Fibroblast of skin of right quadriceps (primary cell): ENCODE measurements around the gene SASH1.
"Not testable (repeated sequence)": the region's sequence is repeated elsewhere in the genome, so short reads cannot be mapped to it uniquely, and the experiment has no call there.

Experiments
- DNase-seq: peaks from one replicate; pipeline ENCODE4 v3.0.0-alpha.2; 2013

SASH1 gene

DNA sequence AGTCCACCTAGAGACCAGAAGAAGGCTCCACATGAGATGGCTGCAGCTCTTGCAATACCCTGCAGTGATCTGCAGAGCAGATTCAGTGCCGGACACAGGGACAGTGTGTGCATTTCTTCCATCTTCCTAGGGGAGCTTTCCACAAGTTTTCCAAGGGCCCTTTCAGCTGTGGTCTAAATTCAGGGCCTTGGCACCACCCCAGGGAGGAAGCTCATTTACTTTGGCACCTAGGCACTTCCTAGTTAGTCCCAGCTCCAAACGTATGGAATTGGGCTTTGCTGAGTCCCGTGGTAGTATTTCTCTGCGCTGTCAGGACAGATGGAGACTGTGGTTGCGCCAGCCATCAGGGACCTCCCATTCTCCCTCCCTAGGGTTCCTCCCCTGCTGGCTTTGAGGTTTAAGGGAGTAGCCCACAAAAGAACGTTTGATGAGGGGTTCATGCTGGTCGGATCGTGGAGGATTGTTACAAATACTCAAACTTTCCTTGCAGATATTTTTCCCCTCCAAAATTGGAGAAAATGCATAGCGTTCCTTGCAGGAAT is 221.9 kb downstream of the SASH1 start:
- no peak for DNase-seq

DNA sequence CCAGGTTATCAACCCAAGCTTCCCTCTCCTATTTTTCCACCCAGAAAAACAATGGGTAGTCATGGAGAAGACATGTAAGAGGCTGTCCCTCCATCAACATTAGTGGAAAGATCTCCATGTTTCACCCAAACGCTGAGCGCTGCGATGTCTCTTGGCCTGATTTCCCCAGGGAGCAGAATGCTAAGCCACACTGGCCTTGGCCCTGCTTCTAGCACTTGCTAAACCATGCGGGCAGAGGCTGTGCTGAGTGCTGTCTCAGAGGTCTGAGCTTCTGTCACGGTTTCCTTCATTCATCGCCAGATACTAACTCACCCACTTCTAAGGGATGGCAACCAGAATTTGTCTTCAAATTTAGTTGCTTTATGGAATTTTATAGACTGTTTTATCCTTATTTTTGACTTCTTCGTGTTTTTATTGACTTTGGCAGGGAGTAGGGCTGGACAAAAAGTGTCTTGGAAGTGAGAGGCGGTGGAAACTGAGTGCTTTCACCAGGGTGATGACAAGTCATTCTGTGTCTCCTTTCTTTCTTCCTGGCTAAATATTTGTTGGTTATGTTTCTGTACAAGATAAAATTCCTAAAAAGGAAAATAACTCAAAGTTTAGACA is 222.8 kb downstream of the SASH1 start:
- DNase-seq = no peak

DNA sequence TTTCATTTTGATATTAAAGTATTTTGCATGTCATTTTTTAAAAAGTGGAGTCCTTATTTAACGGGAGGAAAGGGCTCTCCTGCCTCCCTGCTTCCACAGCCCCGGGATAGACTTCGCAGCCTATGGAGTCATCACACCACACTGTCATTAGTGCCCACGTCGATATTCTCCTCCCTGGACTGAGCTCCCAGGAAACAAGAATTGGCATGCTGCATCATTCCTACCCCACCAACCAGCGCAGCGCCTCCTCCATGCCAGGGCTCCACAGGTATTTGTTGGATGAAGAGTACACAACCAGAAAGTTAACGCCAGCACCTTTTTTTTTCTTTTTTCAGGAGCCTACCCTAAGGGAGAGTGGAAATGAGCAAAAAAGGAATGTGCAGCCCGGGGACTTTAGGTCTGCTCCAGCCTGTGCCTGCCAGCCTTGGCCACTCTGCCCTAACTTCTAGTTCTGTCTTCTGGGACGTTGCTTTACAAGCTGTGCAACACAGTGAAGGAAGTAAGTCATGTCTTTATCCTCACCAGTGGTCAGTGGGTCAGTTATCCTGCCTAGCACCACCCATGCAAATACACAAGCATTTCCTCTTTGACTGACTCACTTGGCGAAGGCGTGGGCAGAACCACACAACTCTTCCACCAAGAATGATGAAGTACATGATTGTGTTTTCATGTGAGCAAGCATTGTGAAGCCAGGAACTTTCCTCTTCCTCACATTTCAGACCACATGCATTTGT is 223.5 kb downstream of the SASH1 start:
- peak; percentile 68 for DNase-seq

DNA sequence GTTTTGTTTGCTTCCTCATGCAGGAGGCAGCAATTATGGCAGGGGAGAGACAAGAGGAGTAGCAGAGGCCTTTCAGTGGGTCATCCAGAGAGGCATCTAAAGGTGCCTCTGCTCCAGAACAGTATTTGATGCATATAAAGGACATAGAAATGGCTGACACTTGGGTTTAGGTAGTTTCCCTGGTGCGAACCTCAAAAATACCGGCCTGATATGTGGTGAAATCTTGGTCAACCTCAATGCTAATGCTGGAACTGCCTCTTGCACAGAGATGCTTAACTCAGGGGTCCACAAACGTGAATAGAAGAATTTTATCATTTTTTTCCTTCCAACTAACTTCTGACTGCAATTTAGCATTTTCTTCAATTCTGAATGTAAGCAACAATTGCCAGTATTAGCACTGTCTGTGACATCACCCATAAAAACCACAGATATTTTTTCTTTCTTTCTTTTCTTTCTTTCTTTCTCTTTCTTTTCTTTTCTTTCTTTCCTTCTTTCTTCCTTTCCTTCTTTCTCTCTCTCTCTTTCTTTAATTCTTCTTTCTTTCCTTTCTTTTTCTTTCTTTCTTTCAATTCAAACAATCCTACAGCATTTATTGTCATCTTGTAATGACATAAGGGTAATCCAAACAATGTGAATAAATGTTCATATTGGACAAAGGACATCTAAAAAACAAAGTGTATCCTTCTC is 224.2 kb downstream of the SASH1 start:
- DNase-seq = no peak

DNA sequence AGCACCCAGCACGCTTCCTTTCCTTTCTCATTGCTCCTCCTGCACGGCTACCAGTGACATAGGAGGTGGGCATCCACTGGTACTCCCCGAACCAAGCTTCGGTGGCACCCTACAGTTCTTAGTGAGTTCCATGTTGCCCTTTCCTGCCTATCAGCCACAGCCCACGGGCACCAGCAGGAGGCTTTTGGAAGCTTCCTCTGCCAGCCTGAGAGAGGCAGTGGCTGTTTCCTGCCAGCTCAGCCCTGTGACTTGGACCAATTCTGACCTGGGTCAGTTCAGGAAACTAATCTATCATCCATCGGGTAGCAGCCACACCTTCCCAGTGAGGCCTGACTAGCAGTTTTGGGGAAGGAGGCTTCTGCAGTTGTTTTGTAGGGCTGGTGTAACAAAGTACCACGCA is 227.8 kb downstream of the SASH1 start:
- DNase-seq = no peak

DNA sequence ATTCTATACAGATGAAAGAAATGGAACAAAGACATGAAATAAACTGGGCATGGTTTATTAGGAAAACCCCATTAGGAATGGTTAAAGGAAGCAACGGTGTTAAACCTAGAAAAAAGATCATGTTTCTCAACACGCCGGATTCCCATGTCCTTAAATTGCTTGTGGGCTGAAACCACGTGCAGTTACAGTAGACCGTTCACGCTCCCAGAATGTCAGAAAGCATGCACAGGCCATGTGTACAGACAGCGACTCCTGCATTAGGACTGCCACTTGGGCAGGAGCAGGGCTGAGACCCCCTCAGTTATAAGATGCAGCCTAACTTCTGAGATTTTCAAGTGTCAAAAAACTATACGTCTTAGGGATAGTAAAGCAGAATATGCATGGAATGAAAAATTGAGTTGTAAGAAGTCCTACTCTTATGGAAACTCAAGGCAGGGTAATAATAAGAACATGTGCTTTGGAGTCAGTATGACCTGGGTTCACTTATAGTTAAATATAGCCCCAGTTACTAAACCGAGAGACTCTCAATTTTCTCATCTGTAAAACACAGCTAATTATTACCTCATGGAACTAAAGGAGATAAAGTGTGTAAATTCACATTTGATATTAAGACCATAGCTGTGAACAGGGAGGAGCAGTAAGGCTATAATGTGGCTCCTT is 230.2 kb downstream of the SASH1 start:
- no peak for DNase-seq

DNA sequence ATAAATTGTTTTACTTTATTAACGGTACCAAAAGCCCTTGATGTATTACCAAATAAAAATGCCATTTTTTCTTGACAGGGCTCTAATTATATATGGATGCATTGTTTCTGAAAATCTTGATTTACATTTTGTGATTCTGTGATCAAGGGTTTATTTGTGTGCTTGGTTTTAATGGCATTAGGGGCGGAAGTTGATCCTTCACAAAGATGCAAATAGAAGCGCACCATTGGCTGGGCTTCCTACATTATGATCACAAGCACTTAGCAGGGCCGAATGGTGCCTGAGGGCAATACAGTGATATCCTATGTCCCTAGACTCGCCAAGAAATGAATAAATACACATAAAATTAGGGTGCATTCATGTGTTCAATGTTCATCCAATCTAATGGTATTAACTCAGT is 231.3 kb downstream of the SASH1 start:
- DNase-seq = no peak

DNA sequence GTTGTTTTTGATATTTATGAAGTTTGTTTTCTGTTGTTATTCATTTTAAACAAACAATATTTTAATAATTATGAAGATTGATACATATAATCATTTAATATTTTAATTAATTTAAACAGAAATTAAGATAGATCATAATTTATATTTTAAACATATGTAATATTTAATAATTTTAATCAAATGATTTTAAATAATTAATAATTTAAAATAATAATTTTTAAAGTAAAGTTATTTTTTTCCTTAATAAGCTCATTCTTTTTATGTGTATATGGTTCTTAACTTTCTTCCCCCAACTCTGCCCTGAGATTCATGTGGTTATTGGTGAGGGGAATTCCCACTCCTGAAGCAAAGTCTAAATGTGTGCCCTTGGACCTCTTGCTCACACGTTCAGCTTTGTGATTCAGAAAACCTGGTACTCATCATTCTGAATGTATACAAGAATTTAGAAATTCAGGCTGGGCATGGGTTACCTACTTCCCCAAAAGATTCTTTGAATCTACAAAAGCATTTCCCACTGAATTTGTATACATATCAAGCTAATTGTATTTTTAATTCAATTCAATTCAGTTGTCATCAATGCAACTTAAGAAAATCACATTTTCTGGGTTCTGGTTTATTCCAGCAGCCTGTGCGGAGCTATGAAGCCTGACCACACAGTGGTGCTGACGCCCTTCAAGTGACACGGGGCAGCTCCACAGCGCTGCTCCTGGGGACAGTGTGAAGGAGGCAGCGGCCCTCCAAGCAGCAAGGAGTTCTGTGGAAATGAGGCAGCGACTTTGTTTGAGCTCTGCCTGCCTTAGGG is 235.2 kb downstream of the SASH1 start:
- DNase-seq = peak; percentile 77

DNA sequence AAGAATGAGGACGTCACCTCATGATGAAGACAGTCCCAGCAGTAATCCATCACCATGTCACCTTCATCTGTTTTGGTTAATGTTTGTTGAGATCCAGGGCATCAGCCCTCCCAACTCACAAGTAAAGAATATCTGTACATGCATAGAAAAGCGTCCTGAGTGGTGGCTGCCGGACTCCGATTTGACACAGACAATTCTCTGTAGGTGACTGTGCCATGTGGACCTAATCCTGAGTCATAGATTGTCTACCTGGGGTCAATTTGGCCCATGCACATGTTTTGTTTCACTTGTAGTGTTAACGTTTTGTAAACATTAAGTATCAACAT is 235.8 kb downstream of the SASH1 start:
- no peak for DNase-seq

DNA sequence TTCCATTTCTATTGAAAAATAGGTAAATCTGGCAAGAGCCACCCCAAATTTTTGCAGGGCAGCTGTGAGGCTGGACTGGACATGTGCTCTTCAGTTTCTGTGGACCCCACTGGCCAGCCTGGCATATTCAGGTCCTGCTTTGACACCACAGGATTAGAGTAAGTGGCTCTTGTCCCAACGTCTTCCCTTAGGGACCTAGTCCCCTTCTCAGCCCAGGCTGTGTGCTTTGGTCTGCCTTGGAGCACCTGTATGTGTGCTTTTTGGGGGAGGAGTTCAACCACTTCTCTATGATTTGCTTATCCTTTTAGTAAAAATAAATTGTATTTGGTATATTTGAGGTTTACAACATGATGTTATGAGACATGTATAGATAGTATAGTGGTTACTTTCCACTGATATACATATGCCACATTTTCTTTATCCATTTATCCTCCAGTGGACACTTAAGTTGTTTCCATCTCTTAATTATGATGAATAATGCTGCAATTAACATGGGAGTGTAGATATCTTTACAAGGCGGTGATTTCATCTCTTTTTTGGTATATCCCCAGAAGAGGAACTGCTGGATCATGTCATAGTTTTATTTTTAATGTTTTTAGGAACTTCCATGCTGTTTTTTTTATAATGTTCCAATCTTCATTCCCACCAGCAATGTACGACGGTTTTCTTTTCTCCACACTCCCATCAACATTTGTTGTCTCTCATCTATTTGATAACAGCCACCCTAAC is 236.4 kb downstream of the SASH1 start:
- no peak for DNase-seq

DNA sequence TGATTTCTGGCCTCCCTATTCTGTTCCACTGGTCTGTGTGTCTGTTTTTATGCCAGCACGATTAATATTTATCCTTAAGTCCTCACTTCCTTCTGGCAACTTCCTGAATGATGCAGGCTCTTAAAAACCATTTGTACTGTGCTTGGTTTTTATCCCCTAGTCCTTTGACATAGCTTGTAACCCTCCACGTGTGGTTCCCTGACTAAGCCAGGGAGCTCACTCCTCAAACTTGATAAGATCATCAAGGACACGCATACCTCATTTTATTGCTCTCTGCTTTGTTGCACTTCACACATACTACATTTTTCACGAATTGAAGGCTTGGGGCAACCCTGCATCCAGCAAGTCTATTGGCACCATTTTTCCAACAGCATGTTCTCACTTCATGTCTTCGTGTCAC is 237.8 kb downstream of the SASH1 start:
- DNase-seq = no peak

DNA sequence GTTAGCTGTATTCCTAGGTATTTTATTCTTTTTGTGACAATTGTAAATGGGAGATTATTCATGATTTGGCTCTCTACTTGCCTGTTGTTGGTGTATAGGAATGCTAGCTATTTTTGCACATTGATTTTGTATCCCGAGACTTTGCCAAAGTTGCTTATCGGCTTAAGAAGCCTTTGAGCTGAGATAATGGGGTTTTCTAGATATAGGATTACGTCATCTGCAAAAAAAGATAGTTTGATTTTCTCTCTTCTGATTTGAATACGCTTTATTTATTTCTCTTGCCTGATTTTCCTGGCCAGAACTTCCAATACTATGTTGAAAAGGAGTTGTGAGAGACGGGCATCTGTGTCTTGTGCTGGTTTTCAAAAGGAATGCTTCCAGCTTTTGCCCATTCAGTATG is 241.0 kb downstream of the SASH1 start:
- DNase-seq = no peak

DNA sequence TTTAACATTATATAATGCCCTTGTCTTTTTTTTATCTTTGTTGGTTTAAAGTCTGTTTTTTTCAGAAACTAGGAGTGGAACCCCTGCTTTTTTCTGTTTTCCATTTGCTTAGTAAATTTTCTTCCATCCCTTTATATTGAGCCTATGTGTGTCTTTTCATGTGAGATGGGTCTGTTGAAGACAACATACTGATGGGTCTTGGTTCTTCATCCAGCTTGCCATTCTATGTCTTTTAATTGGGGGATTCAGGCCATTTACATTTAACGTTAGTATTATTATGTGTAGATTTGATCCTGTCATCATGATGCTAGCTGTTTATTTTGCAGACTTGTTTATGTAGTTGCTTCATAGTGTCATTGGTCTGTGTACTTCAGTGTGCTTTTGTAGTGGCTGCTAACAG is 243.0 kb downstream of the SASH1 start:
- DNase-seq = not testable (repeated sequence)

DNA sequence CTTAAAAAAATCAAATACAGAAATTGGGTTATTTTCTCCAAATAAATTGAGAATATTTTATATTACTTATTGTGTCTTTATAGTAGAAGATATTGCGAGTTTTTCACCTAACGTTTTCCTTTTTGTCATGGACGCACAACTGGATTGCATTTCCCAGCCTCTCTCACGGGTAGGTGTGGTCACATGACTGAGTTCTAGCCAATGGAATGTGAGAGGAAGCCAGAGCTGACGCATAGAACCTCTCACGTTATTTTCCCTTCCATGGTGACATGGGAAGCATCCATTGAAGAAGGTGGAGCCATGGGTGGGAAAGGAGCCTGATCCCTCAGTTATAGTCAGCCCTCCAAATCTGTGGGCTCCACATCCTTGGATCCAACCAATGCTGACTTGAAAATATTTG is 248.2 kb downstream of the SASH1 start:
- DNase-seq = no peak

DNA sequence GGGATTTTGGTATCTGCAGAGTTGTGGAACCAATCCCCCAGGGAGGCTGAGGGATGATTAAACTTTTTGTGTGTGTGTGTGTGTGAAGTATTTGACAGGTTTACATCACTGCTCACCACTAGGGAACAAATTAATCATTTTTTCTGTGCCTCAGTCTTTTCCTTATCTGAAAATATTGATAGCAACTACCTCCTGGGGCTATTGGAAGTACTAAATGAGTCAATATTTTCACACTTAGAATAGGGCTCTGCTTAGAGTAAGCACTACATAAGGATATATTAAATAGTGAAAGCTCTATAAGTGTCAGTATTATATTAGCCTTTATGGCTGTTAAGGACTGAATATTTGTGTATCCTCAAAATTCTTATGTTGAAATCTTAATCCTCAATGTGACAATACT is 249.0 kb downstream of the SASH1 start:
- no peak for DNase-seq

DNA sequence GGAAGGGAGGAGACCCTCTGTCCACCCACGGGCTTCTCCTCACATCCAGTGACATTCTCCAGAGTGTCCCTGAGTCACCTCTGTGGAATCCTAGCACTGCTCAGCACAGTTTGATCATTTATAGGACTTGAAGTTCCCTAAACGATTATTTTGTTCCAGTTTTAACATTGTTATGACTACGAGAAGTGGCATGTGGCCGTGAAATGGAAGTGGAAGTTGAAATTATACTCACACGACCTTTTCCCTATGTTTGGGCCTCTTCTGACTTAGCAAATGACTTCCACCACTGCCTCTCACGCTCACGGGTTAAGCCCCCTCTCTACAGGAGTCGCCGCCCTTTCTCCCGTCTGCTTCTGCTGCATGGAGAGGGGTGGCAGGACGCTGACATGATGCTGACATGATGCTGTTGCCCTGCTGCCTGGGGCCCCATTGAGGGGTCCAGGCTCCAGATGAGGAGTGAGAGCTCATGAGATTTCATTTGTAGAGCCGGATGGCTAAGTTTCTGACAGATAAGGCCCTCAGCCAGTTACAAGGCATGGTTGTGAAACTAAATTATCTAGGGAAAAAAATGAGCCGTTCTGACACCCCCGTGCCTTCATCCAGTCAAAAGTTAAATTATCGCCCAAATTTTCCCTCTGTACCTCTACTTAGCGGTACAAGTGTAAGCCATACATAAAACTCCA is 250.6 kb downstream of the SASH1 start:
- DNase-seq = no peak

DNA sequence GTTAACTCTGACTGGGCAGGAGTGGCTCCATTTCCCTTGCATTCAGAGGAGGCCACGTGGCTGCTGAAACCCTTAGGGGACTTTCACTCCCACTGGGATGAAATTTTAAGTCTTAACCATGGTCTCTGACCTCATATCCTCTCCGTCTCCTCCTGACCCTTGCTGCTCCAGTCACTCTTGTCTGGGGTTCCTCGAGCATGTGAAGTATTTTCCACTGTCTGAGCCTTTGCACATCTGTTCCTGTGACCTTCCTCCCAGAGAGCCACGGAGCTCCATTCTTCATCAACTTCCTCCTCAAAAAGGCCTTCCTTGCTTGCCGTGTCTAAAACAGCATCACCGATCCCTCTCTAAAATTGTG is 251.2 kb downstream of the SASH1 start:
- DNase-seq = no peak

DNA sequence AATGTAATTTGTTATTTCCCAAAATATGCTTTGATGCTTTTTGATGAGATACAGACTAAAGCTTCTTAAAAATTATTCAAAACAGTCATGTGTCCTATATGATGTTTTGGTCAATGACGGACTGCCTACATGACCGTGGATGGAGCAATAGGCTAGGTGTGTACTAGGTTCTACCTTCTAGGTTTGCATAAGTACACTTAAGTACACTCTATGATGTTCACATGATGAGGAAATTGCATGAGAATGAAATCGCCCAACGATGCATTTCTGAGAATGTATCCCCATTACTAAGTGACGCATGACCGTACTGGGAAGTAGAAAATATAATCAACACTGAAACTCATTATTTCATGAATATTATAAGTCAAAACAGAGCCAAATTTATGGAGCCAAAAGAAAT is 252.9 kb downstream of the SASH1 start:
- DNase-seq = no peak

DNA sequence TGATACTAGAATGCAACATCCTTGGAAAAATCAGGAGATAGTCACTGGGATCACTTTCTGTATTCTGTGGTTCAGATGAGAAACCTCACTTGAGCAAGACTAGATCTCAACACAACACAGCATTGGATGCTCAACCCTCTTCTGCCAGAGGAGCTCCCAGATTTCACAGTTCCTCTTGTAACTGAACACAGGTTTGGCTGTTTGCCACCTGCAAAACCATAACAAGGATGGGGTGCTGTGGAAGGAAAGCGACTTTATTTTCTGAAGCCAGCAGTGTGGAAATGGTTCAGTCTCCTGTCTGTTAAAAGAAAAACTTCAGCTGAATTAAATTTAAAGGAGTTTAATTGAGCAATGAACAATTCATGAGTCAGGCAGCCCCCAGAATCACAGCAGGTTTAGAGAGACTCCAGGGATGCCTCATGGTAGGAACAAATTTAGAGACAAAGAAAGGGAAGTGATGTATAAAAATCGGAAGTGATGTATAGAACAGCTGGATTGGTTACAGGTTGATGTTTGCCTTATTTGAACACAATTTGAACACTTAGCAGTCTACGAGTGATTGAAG is 254.3 kb downstream of the SASH1 start:
- no peak for DNase-seq

DNA sequence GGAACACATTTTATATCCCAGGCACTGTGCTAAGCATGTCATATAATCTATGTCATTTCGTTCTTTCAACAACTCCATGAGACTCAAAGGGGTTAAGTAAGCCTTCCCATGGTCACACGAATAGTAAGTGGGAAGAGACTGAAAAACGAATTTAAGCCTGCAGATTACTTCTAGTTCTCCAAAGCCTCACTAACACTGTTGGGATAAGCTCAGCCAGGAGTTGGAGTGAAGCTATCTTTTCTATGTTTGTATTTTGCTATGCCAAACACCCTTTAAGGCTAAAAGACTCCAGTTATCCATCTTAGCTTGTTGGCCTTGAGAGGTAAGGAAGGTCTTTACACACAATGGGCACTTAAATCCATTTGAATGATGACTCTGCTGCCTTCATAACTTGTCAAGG is 256.1 kb downstream of the SASH1 start:
- no peak for DNase-seq

DNA sequence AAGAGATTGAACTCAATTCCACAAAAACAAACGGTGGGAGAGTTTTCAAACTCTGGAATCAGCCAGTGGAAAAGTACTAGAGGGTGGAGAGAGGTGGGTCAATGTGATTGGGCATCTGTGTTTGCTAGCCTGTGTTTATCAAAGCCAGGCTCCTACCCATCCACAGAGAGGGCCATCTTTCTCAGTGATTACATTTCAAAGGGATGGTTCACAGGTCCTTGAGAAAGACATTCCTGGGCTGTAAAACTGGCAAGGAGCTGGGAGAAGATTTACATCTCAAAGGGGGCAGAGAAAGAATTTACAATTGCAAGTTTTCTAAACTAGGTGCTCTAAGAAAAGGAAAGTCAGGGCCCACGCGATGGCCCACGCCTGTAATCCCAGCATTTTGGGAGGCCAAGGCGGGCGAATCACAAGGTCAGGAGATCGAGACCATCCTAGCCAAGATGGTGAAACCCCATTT is 257.4 kb downstream of the SASH1 start:
- no peak for DNase-seq
